Gastrocnemius medialis (tissue), 4 donors: ENCODE measurements around the gene HSH2D.

Source experiments
- POLR2A ChIP-seq, 2 donors: fragments of 450-650 bp; IDR thresholded peaks; one replicate each; pipeline ENCODE4 v1.6.1; 2017; ENCODE audit warnings: antibody characterized with exemption in 2 of 2, mild to moderate bottlenecking in 2 of 2, moderate library complexity in 2 of 2
- TF ChIP-seq, protein P1 (sequence below), 5 experiments: fragments of 450-650 bp in 3 of 5; fragments of 200-600 bp in 2 of 5; sonication (generic) in 2 of 5; IDR thresholded peaks in 4 of 5; conservative IDR thresholded peaks in 1 of 5; 1 replicate in 4 of 5; 2 replicates in 1 of 5; pipeline ENCODE4 v1.5.1; 2016 to 2019; ENCODE audit warnings: antibody characterized with exemption in 5 of 5, mild to moderate bottlenecking in 3 of 5, moderate library complexity in 3 of 5

DNA sequence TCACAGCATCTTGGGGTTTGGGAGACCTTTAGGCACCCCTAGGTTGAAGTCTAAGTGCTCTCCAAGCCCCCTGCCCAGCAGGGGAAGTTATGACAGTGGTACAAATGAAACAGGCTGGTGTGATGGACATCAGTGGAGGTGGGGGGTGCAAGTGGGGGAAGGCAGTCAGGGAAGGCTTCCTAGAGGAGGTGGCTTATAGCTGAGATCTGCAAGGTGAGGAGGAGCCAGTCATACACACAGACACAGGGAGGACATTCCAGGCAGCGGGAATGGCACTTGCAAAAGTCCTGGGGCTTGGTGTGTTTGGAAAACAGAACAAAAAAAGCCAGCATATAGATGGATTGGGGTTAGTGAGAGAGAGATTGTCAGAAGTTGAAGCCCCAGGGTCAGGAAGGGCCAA, 11.6 kb downstream of the HSH2D start:
- TF ChIP-seq, protein P1, sequence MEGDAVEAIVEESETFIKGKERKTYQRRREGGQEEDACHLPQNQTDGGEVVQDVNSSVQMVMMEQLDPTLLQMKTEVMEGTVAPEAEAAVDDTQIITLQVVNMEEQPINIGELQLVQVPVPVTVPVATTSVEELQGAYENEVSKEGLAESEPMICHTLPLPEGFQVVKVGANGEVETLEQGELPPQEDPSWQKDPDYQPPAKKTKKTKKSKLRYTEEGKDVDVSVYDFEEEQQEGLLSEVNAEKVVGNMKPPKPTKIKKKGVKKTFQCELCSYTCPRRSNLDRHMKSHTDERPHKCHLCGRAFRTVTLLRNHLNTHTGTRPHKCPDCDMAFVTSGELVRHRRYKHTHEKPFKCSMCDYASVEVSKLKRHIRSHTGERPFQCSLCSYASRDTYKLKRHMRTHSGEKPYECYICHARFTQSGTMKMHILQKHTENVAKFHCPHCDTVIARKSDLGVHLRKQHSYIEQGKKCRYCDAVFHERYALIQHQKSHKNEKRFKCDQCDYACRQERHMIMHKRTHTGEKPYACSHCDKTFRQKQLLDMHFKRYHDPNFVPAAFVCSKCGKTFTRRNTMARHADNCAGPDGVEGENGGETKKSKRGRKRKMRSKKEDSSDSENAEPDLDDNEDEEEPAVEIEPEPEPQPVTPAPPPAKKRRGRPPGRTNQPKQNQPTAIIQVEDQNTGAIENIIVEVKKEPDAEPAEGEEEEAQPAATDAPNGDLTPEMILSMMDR (IDR thresholded peaks at IDR 0.05 in 4 of 5, conservative IDR thresholded peaks at IDR 0.05 in 1 of 5), result no peak
- no peak for TF ChIP-seq POLR2A (IDR thresholded peaks at IDR 0.05)
